Effector memory CD8-positive, alpha-beta T cell (primary cell): Measurements from ENCODE around the gene COPS6.

ENCODE experiments used
- ATAC-seq: fragments of 150-1000 bp; cut with Tn5 transposase; replicated peaks from 2 replicates; pipeline ENCODE4 v1.10.0; 2021; ENCODE audit warnings: mild to moderate bottlenecking, moderate library complexity
- DNase-seq, 3 experiments: peaks; one replicate each; pipeline ENCODE4 v3.0.0; 2021
- H3K27ac Mint-ChIP-seq, 2 donors: one replicate each; pipeline ENCODE4 v1.8.0; 2022; ENCODE audit warnings: mild to moderate bottlenecking in 2 of 2, mixed read lengths in 2 of 2, moderate library complexity in 2 of 2
- H3K27me3 Mint-ChIP-seq, 2 donors: one replicate each; pipeline ENCODE4 v1.8.0; 2022; ENCODE audit warnings: mixed read lengths in 2 of 2
- H3K36me3 Mint-ChIP-seq: one replicate; pipeline ENCODE4 v1.8.0; 2022; ENCODE audit warnings: mild to moderate bottlenecking, moderate library complexity, mixed read lengths; ENCODE audit not compliant: insufficient read depth
- H3K4me1 Mint-ChIP-seq, 2 donors: one replicate each; pipeline ENCODE4 v1.8.0; 2022; ENCODE audit warnings: low read depth in 2 of 2, mixed read lengths in 2 of 2
- H3K4me3 Mint-ChIP-seq, 2 donors: one replicate each; pipeline ENCODE4 v1.8.0; 2022; ENCODE audit warnings: mild to moderate bottlenecking in 2 of 2, mixed read lengths in 2 of 2, moderate library complexity in 2 of 2
- H3K9me3 Mint-ChIP-seq, 2 donors: one replicate each; pipeline ENCODE4 v1.8.0; 2022; ENCODE audit warnings: mixed read lengths in 2 of 2

Gene COPS6

DNA sequence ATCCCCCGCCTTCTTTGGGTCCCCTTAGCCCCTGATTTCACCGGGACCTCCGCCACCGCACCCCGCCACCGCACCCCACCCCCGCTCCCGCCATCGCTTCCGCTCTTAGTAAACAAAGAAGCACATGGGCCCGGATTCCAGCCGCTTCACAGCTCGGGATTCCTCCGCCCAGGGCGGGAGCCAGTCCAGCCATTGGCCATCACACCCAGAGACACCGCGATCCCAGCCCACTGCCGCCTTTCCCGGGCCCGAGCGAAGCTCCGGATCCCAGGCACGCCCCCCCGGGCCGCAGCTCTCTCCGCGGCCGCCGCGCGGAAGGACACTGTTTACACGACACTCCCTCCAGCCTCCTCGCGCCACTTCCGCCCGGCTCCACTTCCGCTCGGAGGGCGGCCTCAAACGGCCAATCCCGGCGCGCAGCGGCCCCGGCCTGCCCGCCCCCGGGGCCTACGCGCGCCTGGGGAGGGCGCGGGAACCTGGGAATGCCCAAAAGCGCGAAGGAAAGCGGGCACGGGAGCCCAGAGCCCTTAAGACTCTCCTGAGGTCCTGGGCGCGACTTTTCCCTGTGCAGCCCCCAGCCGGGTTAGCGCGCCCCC, 11.7 kb downstream of the COPS6 start:
- Mint-ChIP-seq H3K27ac (peak overlapping the region; percentile 98 to 99), H3K27me3 (no peaks in the 10 kb centered on the region), H3K36me3 (peaks cover 75% of the 10 kb centered on the region), H3K4me1 (peaks cover 30 to 32% of the 10 kb centered on the region in 2 donors), H3K4me3 (peak overlapping the region; percentile 92 to 96), H3K9me3 (no peaks in the 10 kb centered on the region)
- ATAC-seq (peak; percentile 75), DNase-seq (peak; percentile 79 to 87 (median 84))

DNA sequence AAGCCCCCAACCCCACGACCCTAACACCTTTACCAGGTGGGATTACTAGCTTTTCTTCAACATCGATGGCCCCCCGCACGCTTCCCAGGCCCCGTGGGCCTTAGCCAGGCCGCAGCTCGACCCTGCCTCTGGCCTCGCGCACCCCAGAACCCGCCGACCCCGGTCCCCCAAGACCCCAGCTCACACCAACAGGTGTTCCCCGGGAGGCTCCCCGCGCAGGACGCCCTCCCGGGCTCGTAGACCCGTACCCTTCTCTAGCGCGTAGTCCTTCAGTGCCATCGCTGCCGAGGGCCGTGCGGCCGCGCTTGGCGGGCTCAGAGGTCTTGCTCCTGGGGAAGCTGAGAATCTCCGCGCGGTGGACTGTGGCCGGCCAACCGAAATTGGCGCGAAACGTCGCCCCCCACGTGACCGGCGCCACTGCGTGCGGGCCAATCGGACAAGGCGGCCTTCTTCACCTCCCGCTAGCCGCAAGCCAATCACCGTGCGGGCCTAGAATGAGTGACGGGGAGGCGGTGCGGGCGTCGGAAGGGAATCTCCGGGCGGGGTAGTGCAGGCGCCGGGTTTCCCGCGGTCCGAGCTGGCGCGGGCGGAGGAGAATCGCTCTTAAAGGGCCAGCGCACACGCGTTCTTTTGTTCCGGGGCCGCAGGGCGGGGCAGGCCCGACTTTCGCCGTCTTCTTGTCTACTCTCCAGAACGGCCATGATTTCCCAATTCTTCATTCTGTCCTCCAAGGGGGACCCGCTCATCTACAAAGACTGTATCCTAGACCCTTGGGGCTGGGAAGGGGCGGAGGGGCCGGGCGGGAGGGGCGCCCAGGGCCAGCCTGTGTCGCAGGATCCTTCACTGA, 12.5 kb downstream of the COPS6 start, which contains the start of the genes AP4M1 and MCM7:
Gene AP4M1 (plus strand): TSS at position 628 of the 847 bp plus-strand sequence. CDS start 72 bp downstream, at position 700.
Gene MCM7 (minus strand): TSS at position 382 of the 847 bp plus-strand sequence. CDS start 103 bp downstream, at position 279.
- Mint-ChIP-seq H3K9me3 (no peaks in the 10 kb centered on the region), H3K4me3 (peak within 1 kb of the TSS; percentile 92 to 96), H3K27ac (peak within 1 kb of the TSS; percentile 98 to 99), H3K36me3 (peaks cover 68% of the 10 kb centered on the region), H3K4me1 (peaks cover 29 to 30% of the 10 kb centered on the region in 2 donors), H3K27me3 (no peaks in the 10 kb centered on the region)
- DNase-seq (peak; percentile 91 to 93 (median 93)), ATAC-seq (peak; percentile 82)

DNA sequence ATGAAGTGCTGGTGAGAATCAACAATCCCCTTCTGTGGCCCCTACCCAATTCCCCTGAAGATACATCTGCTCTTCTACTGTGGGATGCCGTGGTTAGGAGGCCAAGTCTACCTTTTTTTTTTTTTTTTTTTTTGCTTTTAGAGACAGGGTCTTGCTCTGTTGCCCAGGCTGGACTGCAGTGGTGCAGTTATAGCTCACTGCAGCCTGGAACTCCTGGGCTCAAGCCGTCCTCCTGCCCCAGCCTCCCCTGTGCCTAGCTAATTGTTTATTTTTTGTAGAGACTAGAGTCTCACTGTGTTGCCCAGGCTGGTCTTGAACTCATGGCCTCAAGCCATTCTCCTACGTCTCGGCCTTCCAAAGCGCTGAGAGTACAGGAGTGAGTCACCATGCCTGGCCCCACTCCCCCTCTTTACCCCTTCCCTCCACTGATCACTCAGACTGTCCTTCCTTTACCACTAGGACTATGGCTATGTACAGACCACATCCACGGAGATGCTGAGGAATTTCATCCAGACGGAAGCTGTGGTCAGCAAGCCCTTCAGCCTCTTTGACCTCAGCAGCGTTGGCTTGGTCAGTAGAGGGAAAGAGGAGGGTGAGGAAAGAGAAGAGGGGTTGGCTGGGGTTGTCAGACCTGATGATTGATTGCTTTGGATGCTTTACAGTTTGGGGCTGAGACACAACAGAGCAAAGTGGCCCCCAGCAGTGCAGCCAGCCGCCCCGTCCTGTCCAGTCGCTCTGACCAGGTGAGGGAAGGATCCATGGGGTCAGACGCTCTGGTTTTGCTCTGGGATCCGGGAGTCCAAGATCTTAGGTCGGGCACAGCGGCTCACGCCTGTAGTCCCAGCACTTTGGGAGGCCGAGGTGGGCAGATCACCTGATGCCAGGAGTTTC, 14.4 kb downstream of the COPS6 start:
- DNase-seq = no peak
- Mint-ChIP-seq H3K36me3 (peaks cover 49% of the 10 kb centered on the region), H3K27ac (peak overlapping the region; percentile 82 to 98)

DNA sequence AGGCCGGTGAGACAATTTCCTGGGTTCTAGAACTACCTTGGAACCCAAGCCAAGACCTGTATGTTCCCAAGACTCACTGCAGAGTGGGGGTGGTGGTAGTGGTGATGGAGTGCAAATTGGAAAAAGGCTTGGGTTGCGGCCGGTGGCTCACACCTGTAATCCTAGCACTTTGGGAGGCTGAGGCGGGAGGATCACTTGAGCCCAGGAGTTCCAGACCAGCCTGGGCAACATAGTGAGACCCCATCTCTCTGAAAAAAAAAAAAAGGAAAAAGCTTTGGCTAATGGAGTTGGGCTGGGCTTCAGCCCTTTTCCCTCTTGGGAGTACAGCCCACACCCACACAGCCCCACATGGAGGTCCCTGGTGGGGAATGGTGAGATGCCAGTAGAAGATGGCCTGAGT, 16.8 kb downstream of the COPS6 start:
- Mint-ChIP-seq H3K4me1 (peaks cover 5 to 9% of the 10 kb centered on the region in 2 donors), H3K4me3 (no peak overlapping the region), H3K27ac (peak overlapping the region in 1 of 2 donors; percentile 28), H3K27me3 (no peaks in the 10 kb centered on the region), H3K9me3 (no peaks in the 10 kb centered on the region), H3K36me3 (peaks cover 44% of the 10 kb centered on the region)
- no peak for ATAC-seq
- DNase-seq = no peak

More for the DNA sequence above, 14.4 kb downstream of the COPS6 start:
- H3K4me3 Mint-ChIP-seq = peak overlapping the region; percentile 76 to 96
- ATAC-seq = no peak
- H3K4me1 Mint-ChIP-seq = peaks cover 25 to 27% of the 10 kb centered on the region in 2 donors
- H3K9me3 Mint-ChIP-seq = no peaks in the 10 kb centered on the region
- no peaks in the 10 kb centered on the region for H3K27me3 Mint-ChIP-seq

DNA sequence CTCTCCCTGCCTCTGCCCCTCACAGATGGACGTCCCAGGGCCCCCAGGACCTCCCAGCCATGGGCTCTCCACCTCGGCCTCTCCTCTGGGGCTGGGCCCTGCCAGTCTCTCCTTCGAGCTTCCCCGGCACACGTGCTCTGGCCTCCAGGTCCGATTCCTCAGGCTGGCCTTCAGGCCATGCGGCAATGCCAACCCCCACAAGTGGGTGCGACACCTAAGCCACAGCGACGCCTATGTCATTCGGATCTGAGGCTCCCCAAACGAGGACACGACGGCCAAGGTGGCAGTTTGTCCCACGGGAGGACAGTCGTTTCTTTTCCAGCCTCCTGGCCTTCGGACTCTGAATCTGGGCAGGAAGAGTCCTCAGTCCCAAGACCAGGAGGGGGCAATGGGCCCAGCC, 17.9 kb downstream of the COPS6 start:
- Mint-ChIP-seq H3K4me1 (peaks cover 5 to 8% of the 10 kb centered on the region in 2 donors), H3K4me3 (no peak overlapping the region), H3K27me3 (no peaks in the 10 kb centered on the region), H3K36me3 (peaks cover 42% of the 10 kb centered on the region), H3K27ac (no peak overlapping the region), H3K9me3 (no peaks in the 10 kb centered on the region)
- DNase-seq = no peak
- no peak for ATAC-seq

DNA sequence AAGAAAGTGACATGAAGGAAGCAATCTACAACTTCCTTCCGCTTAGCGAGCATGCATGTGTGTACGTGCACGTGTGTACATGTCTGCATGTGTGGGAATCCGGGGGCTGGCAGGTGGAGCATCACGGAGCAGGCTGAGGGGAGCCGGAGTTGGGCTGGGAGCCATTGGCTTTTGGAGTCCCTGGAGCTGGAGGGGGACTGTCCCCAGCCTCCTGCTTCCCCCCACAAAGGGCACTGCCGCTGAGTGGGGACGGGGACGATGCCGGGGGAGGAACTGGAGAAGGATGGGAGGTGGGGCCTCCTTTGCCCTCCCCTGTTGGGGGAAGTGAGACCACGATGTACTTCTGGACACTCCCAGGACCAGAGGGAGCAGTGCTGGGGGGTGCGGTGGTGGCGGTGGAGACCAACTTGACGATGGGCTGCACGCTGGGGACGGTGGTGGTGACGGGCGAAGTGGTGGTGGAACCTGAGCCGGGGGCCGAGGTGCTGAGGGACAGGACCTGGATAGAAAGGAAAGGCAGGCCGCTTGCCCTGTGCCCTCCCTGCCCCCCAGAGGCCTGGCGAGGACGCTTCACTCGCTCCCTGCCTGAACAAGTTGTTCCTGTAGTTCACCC, 18.5 kb downstream of the COPS6 start:
- peak overlapping the region in 1 of 2 donors; percentile 77 for H3K27ac Mint-ChIP-seq
- H3K4me1 Mint-ChIP-seq = peaks cover 5 to 8% of the 10 kb centered on the region in 2 donors
- DNase-seq (no peak), ATAC-seq (no peak)
- H3K4me3 Mint-ChIP-seq = no peak overlapping the region
- no peaks in the 10 kb centered on the region for H3K27me3 Mint-ChIP-seq
- peaks cover 40% of the 10 kb centered on the region for H3K36me3 Mint-ChIP-seq
- no peaks in the 10 kb centered on the region for H3K9me3 Mint-ChIP-seq

DNA sequence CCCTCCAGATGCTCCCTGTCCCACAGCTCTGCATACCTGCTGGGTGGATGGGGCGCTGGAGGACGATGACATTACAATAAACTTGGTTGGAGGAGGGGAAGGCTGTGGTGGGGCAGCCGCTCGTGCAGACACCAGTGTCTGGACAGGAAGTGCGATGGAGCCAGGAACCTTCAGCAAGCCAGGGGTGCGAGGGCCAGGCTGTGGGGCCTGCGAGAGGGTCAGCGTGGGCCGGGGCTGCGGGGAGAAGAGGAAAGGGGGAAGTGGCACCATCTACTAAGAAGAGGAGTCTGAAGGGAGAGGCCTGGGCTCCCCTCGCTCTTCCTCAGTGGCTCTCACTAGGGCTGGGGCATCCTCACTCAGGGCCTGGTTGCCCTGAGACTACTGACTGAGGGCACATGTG, 19.1 kb downstream of the COPS6 start:
- no peak overlapping the region for H3K4me3 Mint-ChIP-seq
- DNase-seq (no peak), ATAC-seq (no peak)
- H3K27me3 Mint-ChIP-seq = no peaks in the 10 kb centered on the region
- H3K4me1 Mint-ChIP-seq = peaks cover 0 to 3% of the 10 kb centered on the region in 2 donors
- no peaks in the 10 kb centered on the region for H3K9me3 Mint-ChIP-seq
- peaks cover 44% of the 10 kb centered on the region for H3K36me3 Mint-ChIP-seq
- peak overlapping the region in 1 of 2 donors; percentile 77 for H3K27ac Mint-ChIP-seq

DNA sequence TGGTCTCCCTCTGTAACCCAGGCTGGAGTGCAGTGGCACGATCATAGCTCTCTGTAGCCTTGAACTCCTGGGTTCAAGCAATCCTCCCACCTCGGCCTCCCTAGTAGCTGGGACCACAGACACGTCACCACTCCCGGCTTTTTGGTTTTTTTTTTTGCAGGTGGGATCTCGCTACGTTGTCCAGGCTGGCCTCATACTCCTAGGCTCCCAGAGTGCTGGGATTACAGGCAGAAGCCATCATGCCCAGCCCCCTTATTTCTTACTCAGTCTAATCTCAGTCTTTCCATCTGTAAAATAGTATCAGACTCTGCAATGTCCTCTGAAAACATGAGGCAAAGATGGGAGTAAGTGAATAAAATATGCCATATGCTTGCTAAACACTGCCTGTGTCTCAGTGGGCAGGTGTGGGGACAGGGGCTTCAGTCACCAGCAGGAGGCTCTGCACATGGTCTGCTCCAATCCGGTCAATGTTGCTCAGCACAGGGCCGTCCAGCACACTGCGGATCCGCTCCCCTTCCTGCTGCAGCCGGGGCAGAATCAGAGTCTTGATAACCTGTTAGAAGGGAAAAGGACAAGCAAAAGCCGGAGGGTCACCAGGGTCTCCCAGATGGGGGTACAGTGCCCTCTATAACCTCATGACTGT, 20.9 kb downstream of the COPS6 start:
- peaks cover 0 to 1% of the 10 kb centered on the region in 2 donors for H3K4me1 Mint-ChIP-seq
- no peaks in the 10 kb centered on the region for H3K27me3 Mint-ChIP-seq
- no peak overlapping the region for H3K27ac Mint-ChIP-seq
- H3K4me3 Mint-ChIP-seq = no peak overlapping the region
- no peaks in the 10 kb centered on the region for H3K9me3 Mint-ChIP-seq
- no peak for ATAC-seq
- no peak for DNase-seq
- peaks cover 38% of the 10 kb centered on the region for H3K36me3 Mint-ChIP-seq

DNA sequence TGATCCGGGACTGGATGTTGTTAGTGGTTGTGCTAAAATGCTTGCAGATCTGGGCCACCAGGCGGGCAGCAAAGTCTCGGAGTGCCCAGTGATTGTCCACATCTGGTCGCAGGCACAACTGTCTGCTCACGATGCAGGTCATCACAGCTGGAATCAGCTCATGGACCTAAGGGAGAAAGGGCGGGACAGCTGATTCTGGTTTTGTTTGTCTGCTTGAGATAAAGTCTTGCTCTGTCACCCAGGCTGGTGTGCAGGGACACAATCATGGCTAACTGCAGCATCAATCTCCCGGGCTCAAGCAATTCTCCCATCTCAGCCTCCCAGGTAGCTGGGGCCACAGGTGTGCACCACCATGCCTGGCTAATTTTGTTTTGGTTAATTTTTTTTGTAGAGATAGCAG, 22.4 kb downstream of the COPS6 start:
- Mint-ChIP-seq H3K27me3 (no peaks in the 10 kb centered on the region), H3K9me3 (no peaks in the 10 kb centered on the region), H3K36me3 (peaks cover 38% of the 10 kb centered on the region), H3K4me3 (no peak overlapping the region), H3K4me1 (peaks cover 0 to 1% of the 10 kb centered on the region in 2 donors), H3K27ac (peak overlapping the region in 1 of 2 donors; percentile 67)
- ATAC-seq (no peak), DNase-seq (no peak)

DNA sequence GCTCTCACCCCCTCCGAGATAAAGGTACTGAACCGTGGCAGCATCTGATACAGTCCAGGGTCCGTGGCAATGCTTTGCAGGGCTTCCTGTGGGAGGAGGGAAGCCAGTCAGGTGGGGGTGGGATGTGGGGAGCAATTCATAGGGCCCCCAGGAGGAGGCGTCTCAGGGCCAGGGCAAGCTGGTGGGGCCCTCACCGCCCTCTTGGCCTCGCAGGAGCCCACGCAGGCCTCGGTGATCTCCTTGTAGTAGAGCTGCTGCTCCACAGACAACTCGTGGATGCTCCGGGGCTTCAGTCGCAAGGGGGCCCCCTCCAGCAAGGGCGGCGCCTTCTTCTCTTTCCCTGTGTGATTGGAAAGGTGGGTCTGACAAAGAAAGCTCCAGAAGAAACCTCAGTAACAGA, 23.1 kb downstream of the COPS6 start:
- no peak overlapping the region for H3K4me3 Mint-ChIP-seq
- peaks cover 38% of the 10 kb centered on the region for H3K36me3 Mint-ChIP-seq
- peak overlapping the region in 1 of 2 donors; percentile 67 for H3K27ac Mint-ChIP-seq
- H3K9me3 Mint-ChIP-seq = no peaks in the 10 kb centered on the region
- ATAC-seq (no peak), DNase-seq (no peak)
- peaks cover 0 to 1% of the 10 kb centered on the region in 2 donors for H3K4me1 Mint-ChIP-seq
- no peaks in the 10 kb centered on the region for H3K27me3 Mint-ChIP-seq

DNA sequence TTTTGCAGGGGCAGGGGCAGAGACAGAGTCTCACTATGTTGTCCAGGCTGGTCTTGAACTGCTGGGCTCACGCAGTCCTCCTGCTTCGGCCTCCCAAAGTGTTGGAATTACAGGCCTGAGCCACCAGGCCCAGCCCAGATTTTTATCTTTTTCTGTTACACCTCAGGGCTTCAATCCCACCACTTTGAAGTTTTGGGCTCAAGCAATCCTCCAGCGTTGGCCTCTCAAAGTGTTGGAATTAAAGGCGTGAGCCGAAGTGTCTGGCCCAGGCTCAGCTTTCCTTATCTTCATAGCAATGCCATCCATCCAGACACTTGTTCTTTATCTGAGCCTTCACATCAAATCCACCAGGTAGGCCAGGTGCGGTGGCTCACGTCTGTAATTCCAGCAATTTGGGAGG, 26.3 kb downstream of the COPS6 start:
- no peaks in the 10 kb centered on the region for H3K27me3 Mint-ChIP-seq
- no peak for ATAC-seq

DNA sequence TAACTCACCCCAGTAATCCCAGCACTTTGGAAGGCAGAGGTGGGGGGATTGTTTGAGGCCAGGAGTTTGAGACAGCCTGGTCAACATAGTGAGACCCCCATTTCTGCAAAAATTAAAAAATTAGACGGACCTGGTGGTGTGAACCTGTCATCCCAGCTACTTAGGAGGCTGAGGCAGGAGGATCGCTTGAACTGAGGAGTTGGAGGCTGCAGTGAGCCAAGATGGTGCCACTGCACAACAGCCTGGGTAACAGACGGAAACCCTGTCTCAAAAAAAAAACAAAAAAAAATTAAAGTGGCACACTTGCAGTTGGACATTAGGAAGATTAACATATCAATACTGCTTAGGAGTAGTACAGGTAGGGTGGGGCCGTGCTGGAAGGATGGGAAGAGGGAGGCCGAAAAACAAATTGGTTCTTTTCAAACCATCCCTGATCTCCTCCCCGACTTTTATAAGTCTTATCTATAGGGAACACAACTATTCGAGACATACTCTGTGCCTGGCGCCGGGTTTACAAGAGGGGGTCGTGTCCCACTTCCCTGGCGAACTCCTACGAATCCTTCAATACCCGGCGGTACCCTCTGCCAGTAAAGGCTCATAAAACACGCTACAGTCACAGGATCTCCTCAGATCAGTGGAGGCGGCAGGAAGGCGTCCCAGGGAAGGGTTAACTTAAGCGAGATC, 29.8 kb downstream of the COPS6 start:
- Mint-ChIP-seq H3K27ac (peak overlapping the region; percentile 99), H3K27me3 (no peaks in the 10 kb centered on the region), H3K9me3 (no peaks in the 10 kb centered on the region), H3K4me3 (peak overlapping the region; percentile 98 to 99), H3K4me1 (peaks cover 20 to 26% of the 10 kb centered on the region in 2 donors), H3K36me3 (peaks cover 29% of the 10 kb centered on the region)
- no peak for DNase-seq
- ATAC-seq = no peak

More for the DNA sequence above, 26.3 kb downstream of the COPS6 start:
- peaks cover 13 to 18% of the 10 kb centered on the region in 2 donors for H3K4me1 Mint-ChIP-seq
- H3K36me3 Mint-ChIP-seq = peaks cover 39% of the 10 kb centered on the region
- no peak for DNase-seq
- H3K9me3 Mint-ChIP-seq = no peaks in the 10 kb centered on the region
- H3K27ac Mint-ChIP-seq = no peak overlapping the region
- no peak overlapping the region for H3K4me3 Mint-ChIP-seq
